DND-41 (cell line): ENCODE data around the gene NLE1.

Source experiments
- CTCF ChIP-seq: IDR thresholded peaks from 2 replicates; pipeline ENCODE4 v1.5.1; 2012; ENCODE audit warnings: borderline replicate concordance, low read length, moderate library complexity, mild to moderate bottlenecking; ENCODE audit not compliant: poor library complexity, severe bottlenecking; ENCODE audit errors: extremely low read depth
- EZH2 ChIP-seq: IDR thresholded peaks from 3 replicates; pipeline ENCODE4 v1.6.1; 2012; ENCODE audit warnings: borderline replicate concordance, low read depth, mild to moderate bottlenecking, moderate library complexity, low read length, inconsistent platforms; ENCODE audit not compliant: severe bottlenecking

GRCh38 chr17:35187481-35187880 is 45.4 kb upstream of the NLE1 start:
- TF ChIP-seq CTCF (no peak), EZH2 (no peak)
